H9 (cell line): ENCODE measurements around the gene KIF5C. TPM values are rescaled to one million over a fixed set of nuclear protein-coding genes. Genes with fewer than 3 reads are reported as not detected.

Source experiments
- DNase-seq: peaks from one replicate; pipeline ENCODE4 v3.0.0-alpha.2; 2017
- H2AFZ ChIP-seq: one replicate; pipeline ENCODE4 v1.6.1; 2013; ENCODE audit warnings: mild to moderate bottlenecking, low read length, control low read depth, moderate library complexity
- H2AK5ac ChIP-seq: 2 replicates; pipeline ENCODE4 v1.6.1; 2013; ENCODE audit warnings: low read length, control low read depth, mixed read lengths; ENCODE audit not compliant: insufficient read length
- H2BK120ac ChIP-seq: one replicate; pipeline ENCODE4 v1.6.1; 2013; ENCODE audit warnings: low read depth, mild to moderate bottlenecking, low read length, control low read depth, inconsistent platforms; ENCODE audit not compliant: poor library complexity, severe bottlenecking
- H2BK12ac ChIP-seq: 2 replicates; pipeline ENCODE4 v1.6.1; 2013; ENCODE audit warnings: low read length, control low read depth, mixed read lengths, low read depth; ENCODE audit not compliant: insufficient read length
- H2BK15ac ChIP-seq: 2 replicates; pipeline ENCODE4 v1.6.1; 2013; ENCODE audit warnings: low read depth, low read length, control low read depth
- H2BK20ac ChIP-seq: one replicate; pipeline ENCODE4 v1.6.1; 2013; ENCODE audit warnings: low read depth, mild to moderate bottlenecking, low read length, control low read depth, inconsistent platforms; ENCODE audit not compliant: poor library complexity, severe bottlenecking
- H2BK5ac ChIP-seq: 2 replicates; pipeline ENCODE4 v1.6.1; 2013; ENCODE audit warnings: low read length, control low read depth, mixed read lengths; ENCODE audit not compliant: insufficient read length
- H3K14ac ChIP-seq: 2 replicates; pipeline ENCODE4 v1.6.1; 2013; ENCODE audit warnings: low read length, control low read depth; ENCODE audit not compliant: insufficient read depth
- H3K18ac ChIP-seq: 2 replicates; pipeline ENCODE4 v1.6.1; 2013; ENCODE audit warnings: low read depth, mild to moderate bottlenecking, mixed read lengths, low read length, control low read depth; ENCODE audit not compliant: insufficient read length
- H3K23ac ChIP-seq: 2 replicates; pipeline ENCODE4 v1.6.1; 2013; ENCODE audit warnings: low read length, control low read depth, mixed read lengths, low read depth; ENCODE audit not compliant: insufficient read length
- H3K23me2 ChIP-seq: 2 replicates; pipeline ENCODE4 v1.6.1; 2013; ENCODE audit warnings: low read depth, mild to moderate bottlenecking, mixed read lengths, low read length, control low read depth; ENCODE audit not compliant: insufficient read length, poor library complexity, severe bottlenecking
- H3K27ac ChIP-seq: 2 replicates; pipeline ENCODE4 v1.5.1; 2013; ENCODE audit warnings: low read length, control low read depth, mixed read lengths, low read depth; ENCODE audit not compliant: insufficient read length
- H3K27me3 ChIP-seq: 2 replicates; pipeline ENCODE4 v1.6.1; 2013; ENCODE audit warnings: low read length, control low read depth, inconsistent platforms; ENCODE audit not compliant: insufficient read depth
- H3K4ac ChIP-seq: 2 replicates; pipeline ENCODE4 v1.6.1; 2013; ENCODE audit warnings: low read depth, mild to moderate bottlenecking, control low read depth, inconsistent platforms, low read length, moderate library complexity
- H3K4me1 ChIP-seq: 2 replicates; pipeline ENCODE4 v1.6.1; 2013; ENCODE audit warnings: low read length, control low read depth, inconsistent platforms; ENCODE audit not compliant: insufficient read depth
- H3K4me2 ChIP-seq: 2 replicates; pipeline ENCODE4 v1.6.1; 2013; ENCODE audit warnings: low read length, control low read depth, mixed read lengths; ENCODE audit not compliant: insufficient read length, insufficient read depth
- H3K56ac ChIP-seq: 2 replicates; pipeline ENCODE4 v1.6.1; 2013; ENCODE audit warnings: low read depth, mild to moderate bottlenecking, mixed read lengths, low read length, control low read depth; ENCODE audit not compliant: insufficient read length
- H3K79me1 ChIP-seq: 2 replicates; pipeline ENCODE4 v1.6.1; 2013; ENCODE audit warnings: low read depth, mild to moderate bottlenecking, moderate library complexity, low read length, control low read depth, inconsistent platforms; ENCODE audit not compliant: insufficient read depth, poor library complexity, severe bottlenecking
- H3K79me2 ChIP-seq: 2 replicates; pipeline ENCODE4 v1.6.1; 2013; ENCODE audit warnings: low read length, control low read depth, inconsistent platforms; ENCODE audit not compliant: insufficient read depth
- H3K9ac ChIP-seq: 2 replicates; pipeline ENCODE4 v1.6.1; 2013; ENCODE audit warnings: low read length, control low read depth, mixed read lengths; ENCODE audit not compliant: insufficient read length; ENCODE audit errors: extremely low read depth
- H3K9me3 ChIP-seq: one replicate; pipeline ENCODE4 v1.6.1; 2013; ENCODE audit warnings: low read depth, low read length, inconsistent platforms; ENCODE audit not compliant: control insufficient read depth
- H3T11ph ChIP-seq: one replicate; pipeline ENCODE4 v1.6.1; 2013; ENCODE audit warnings: mild to moderate bottlenecking, low read length, control low read depth, inconsistent platforms
- H4K20me1 ChIP-seq: one replicate; pipeline ENCODE4 v1.6.1; 2013; ENCODE audit not compliant: control insufficient read depth, insufficient read length, insufficient read depth
- H4K5ac ChIP-seq: 2 replicates; pipeline ENCODE4 v1.6.1; 2013; ENCODE audit warnings: low read depth, mild to moderate bottlenecking, mixed read lengths, low read length, control low read depth; ENCODE audit not compliant: insufficient read length
- H4K8ac ChIP-seq: replicated peaks from 2 replicates; pipeline ENCODE4 v1.6.1; 2013; ENCODE audit warnings: low read length, control low read depth, mixed read lengths, low read depth; ENCODE audit not compliant: insufficient read length
- H4K91ac ChIP-seq: 2 replicates; pipeline ENCODE4 v1.6.1; 2013; ENCODE audit warnings: low read depth, mild to moderate bottlenecking, moderate library complexity, mixed read lengths, low read length, control low read depth; ENCODE audit not compliant: insufficient read length
- H3K27ac Mint-ChIP-seq, 3 experiments: 2 replicates in 2 of 3; 3 replicates in 1 of 3; pipeline ENCODE4 v1.8.0; 2020 to 2021; ENCODE audit warnings: mixed read lengths in 3 of 3, mild to moderate bottlenecking in 1 of 3, moderate library complexity in 1 of 3
- H3K27me3 Mint-ChIP-seq: 2 replicates; pipeline ENCODE4 v1.8.0; 2021; ENCODE audit warnings: low read depth, mild to moderate bottlenecking, moderate library complexity, mixed read lengths
- H3K36me3 Mint-ChIP-seq, 3 experiments: 2 replicates in 2 of 3; 3 replicates in 1 of 3; pipeline ENCODE4 v1.8.0; 2020 to 2021; ENCODE audit warnings: low read depth in 3 of 3, mixed read lengths in 3 of 3; ENCODE audit not compliant: insufficient read depth in 1 of 3
- H3K4me1 Mint-ChIP-seq, 2 experiments: 2 replicates each; pipeline ENCODE4 v1.8.0; 2020; ENCODE audit warnings: mixed read lengths in 2 of 2
- H3K4me3 Mint-ChIP-seq, 2 experiments: 2 replicates in 1 of 2; 3 replicates in 1 of 2; pipeline ENCODE4 v1.8.0; 2020 to 2021; ENCODE audit warnings: mild to moderate bottlenecking in 2 of 2, mixed read lengths in 2 of 2, moderate library complexity in 1 of 2
- H3K9me3 Mint-ChIP-seq, 2 experiments: 2 replicates in 1 of 2; 3 replicates in 1 of 2; pipeline ENCODE4 v1.8.0; 2020; ENCODE audit warnings: mild to moderate bottlenecking in 2 of 2, mixed read lengths in 2 of 2, moderate library complexity in 1 of 2
- CTCF ChIP-seq: fragments of 200-600 bp; sonication (generic); conservative IDR thresholded peaks from 3 replicates; pipeline ENCODE4 v1.8.0; 2021; ENCODE audit warnings: antibody characterized with exemption, mild to moderate bottlenecking
- WGBS: extraction: QIAGEN DNeasy Blood & Tissue Kit; methylation state at CpG from one replicate; pipeline ENCODE4 v1.1.7; 2013; ENCODE audit warnings: missing lambda C conversion rate, low lambda C conversion rate, mixed read lengths; ENCODE audit not compliant: insufficient read length; ENCODE audit errors: extremely low coverage; 5-methylcytosine and 5-hydroxymethylcytosine counted together
- total RNA-seq: library from RNA; stranded (reverse); gene quantifications from 2 replicates; pipeline ENCODE4 v1.2.1, GENCODE V29; 2021

KIF5C gene
- total RNA-seq, 1 experiment from 2014 or later: 52.9 TPM

GRCh38 chr2:149056541-149057255 lies 181.7 kb downstream of the KIF5C start:
- no peak overlapping the region for H3K27ac ChIP-seq
- Mint-ChIP-seq H3K27ac (no peak overlapping the region), H3K4me1 (peaks cover 0 to 4% of the 10 kb centered on the region in 2 experiments; a peak in 1 of 4 replicates), H3K27me3 (no peaks in the 10 kb centered on the region), H3K36me3 (no peaks in the 10 kb centered on the region), H3K9me3 (no peaks in the 10 kb centered on the region), H3K4me3 (no peak overlapping the region)
- H3K4ac ChIP-seq: no peak overlapping the region
- no peaks in the 10 kb centered on the region for H3K79me1 ChIP-seq
- no peak overlapping the region for H2BK5ac ChIP-seq
- no peak overlapping the region for H2BK12ac ChIP-seq
- no peak overlapping the region for H3K23ac ChIP-seq
- no peaks in the 10 kb centered on the region for H3K23me2 ChIP-seq
- no peak overlapping the region for H3K4me2 ChIP-seq
- H2AK5ac ChIP-seq: no peak overlapping the region
- no peaks in the 10 kb centered on the region for H3K9me3 ChIP-seq
- H3T11ph ChIP-seq: no peak overlapping the region
- H3K56ac ChIP-seq: no peak overlapping the region
- no peaks in the 10 kb centered on the region for H3K27me3 ChIP-seq
- no peak overlapping the region for H3K9ac ChIP-seq
- no peak overlapping the region for H4K91ac ChIP-seq
- no peak for TF ChIP-seq CTCF
- no peaks in the 10 kb centered on the region for H3K4me1 ChIP-seq
- no peak overlapping the region for H2BK120ac ChIP-seq
- no peaks in the 10 kb centered on the region for H3K79me2 ChIP-seq
- no peak overlapping the region for H3K14ac ChIP-seq
- no peak overlapping the region for H3K18ac ChIP-seq
- no peak for DNase-seq
- no peak overlapping the region for H4K5ac ChIP-seq
- no peaks in the 10 kb centered on the region for H4K20me1 ChIP-seq
- no peak overlapping the region for H4K8ac ChIP-seq
- no peak overlapping the region for H2BK15ac ChIP-seq
- no peak overlapping the region for H2AFZ ChIP-seq
- no peak overlapping the region for H2BK20ac ChIP-seq
- no CpG with 5 or more reads among the region's 6 CpGs for WGBS
